ENCODE results near the gene BMPR1A. TPM values are rescaled to one million over a fixed set of nuclear protein-coding genes. Genes with fewer than 3 reads are reported as not detected.
A peak's percentile ranks its signal among the peaks of the same experiment; 100 is the strongest.
"Not testable (repeated sequence)": the region's sequence is repeated elsewhere in the genome, so short reads cannot be mapped to it uniquely, and the experiment has no call there.

Gene BMPR1A
- total RNA-seq, 1 experiment from 2014 or later: 53.4 TPM

- H3K27ac ChIP-seq: no peak overlapping the region
- peaks cover 4% of the 10 kb centered on the region; the same call in 1 of the 2 replicates for H3K36me3 ChIP-seq
- no peaks in the 10 kb centered on the region for H3K27me3 ChIP-seq (replicated peaks)
- no peak overlapping the region for H3K4me3 ChIP-seq
- H3K9me3 ChIP-seq (replicated peaks): no peaks in the 10 kb centered on the region
- H3K4me1 ChIP-seq (replicated peaks): peaks cover 48% of the 10 kb centered on the region
- DNase-seq (ENCODE audit: low read depth in 1 of 2, low spot score in 2 of 2): peak in 1 of 2 experiments; percentile 48
These were observed 104.9 kb downstream of the BMPR1A start for GRCh38 chr10:86861351-86861750.

GRCh38 chr10:86862373-86862772, 106.0 kb downstream of the BMPR1A start:
- Histone ChIP-seq H3K27me3 (replicated peaks) (no peaks in the 10 kb centered on the region), H3K9me3 (replicated peaks) (no peaks in the 10 kb centered on the region), H3K4me1 (replicated peaks) (peaks cover 43% of the 10 kb centered on the region), H3K27ac (no peak overlapping the region), H3K36me3 (peaks cover 4% of the 10 kb centered on the region; the same call in 1 of the 2 replicates), H3K4me3 (no peak overlapping the region)
- DNase-seq (ENCODE audit: low read depth in 1 of 2, low spot score in 2 of 2): no peak

- Histone ChIP-seq H3K9me3 (replicated peaks) (no peaks in the 10 kb centered on the region), H3K27ac (no peak overlapping the region), H3K27me3 (replicated peaks) (no peaks in the 10 kb centered on the region), H3K4me1 (replicated peaks) (peaks cover 43% of the 10 kb centered on the region), H3K4me3 (no peak overlapping the region), H3K36me3 (peaks cover 4% of the 10 kb centered on the region; the same call in 1 of the 2 replicates)
- DNase-seq (ENCODE audit: low read depth in 1 of 2, low spot score in 2 of 2): no peak
These were observed 106.5 kb downstream of the BMPR1A start for GRCh38 chr10:86862786-86863483.

- no peak for DNase-seq (ENCODE audit: low read depth in 1 of 2, low spot score in 2 of 2)
- no peak overlapping the region for H3K4me3 ChIP-seq
- peaks cover 47% of the 10 kb centered on the region for H3K4me1 ChIP-seq (replicated peaks)
- no peaks in the 10 kb centered on the region for H3K27me3 ChIP-seq (replicated peaks)
- H3K27ac ChIP-seq: no peak overlapping the region
- H3K9me3 ChIP-seq (replicated peaks): no peaks in the 10 kb centered on the region
- peaks cover 4% of the 10 kb centered on the region; the same call in 1 of the 2 replicates for H3K36me3 ChIP-seq
These were observed 107.0 kb downstream of the BMPR1A start for GRCh38 chr10:86863484-86863842.

DNA sequence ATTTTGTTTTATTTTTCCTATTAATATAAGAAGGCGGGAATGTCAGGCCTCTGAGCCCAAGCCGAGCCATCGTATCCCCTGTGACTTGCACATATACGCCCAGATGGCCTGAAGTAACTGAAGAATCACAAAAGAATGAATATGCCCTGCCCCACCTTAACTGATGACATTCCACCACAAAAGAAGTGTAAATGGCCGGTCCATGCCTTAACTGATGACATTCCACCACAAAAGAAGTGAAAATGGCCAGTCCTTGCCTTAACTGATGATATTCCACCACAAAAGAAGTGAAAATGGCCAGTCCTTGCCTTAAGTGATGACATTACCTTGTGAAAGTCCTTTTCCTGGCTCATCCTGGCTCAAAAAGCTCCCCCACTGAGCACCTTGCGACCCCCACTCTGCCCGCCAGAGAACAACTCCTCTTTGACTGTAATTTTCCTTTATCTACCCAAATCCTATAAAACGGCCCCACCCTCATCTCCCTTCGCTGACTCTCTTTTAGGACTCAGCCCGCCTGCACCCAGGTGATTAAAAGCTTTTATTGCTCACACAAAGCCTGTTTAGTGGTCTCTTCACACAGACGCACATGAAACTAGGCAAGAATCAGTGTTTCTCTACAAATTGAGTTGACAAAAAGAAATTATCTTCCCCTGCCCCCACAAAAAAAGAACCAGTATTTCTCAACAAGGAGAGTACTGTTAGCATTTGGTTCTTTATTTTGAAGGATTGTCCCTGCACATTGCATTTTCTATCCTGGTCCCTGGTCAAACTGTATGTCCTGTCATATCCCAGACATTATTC, 108.8 kb downstream of the BMPR1A start:
- not testable (repeated sequence) for DNase-seq (ENCODE audit: low read depth in 1 of 2, low spot score in 2 of 2); H3K4me3 ChIP-seq

GRCh38 chr10:86867149-86867548, 110.7 kb downstream of the BMPR1A start:
- Histone ChIP-seq H3K36me3 (peaks cover 5% of the 10 kb centered on the region; the same call in 1 of the 2 replicates), H3K9me3 (replicated peaks) (no peaks in the 10 kb centered on the region), H3K27me3 (replicated peaks) (no peaks in the 10 kb centered on the region), H3K4me1 (replicated peaks) (peaks cover 64% of the 10 kb centered on the region), H3K27ac (no peak overlapping the region), H3K4me3 (no peak overlapping the region)
- DNase-seq (ENCODE audit: low read depth in 1 of 2, low spot score in 2 of 2): no peak

More for the DNA sequence above, 108.8 kb downstream of the BMPR1A start:
- not testable (repeated sequence) for H3K9me3 ChIP-seq (replicated peaks); H3K27ac ChIP-seq; H3K36me3 ChIP-seq; H3K27me3 ChIP-seq (replicated peaks)
- peaks cover 58% of the 10 kb centered on the region for H3K4me1 ChIP-seq (replicated peaks)

DNA sequence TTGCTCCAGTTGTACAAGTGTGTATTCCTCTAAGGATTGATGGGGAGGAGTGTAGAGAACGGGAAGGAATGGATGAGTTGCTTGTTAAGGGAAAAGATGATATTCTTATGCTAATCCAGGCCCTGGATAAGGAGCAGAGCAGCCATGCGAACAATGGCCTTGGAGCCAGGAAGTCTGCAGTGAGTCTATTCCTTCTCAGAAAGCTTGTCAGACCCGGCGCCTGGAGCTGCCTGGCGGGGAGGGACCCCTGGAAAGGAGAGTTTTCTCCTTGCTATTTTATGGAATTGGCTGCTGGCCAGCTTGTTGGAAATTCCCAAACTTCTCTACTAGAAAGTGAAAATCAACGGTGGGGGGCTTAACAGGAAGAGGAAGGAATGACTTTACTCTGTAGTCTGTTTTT, 111.9 kb downstream of the BMPR1A start:
- H3K4me1 ChIP-seq (replicated peaks): peaks cover 56% of the 10 kb centered on the region
- H3K36me3 ChIP-seq: peaks cover 5% of the 10 kb centered on the region; the same call in 1 of the 2 replicates
- peak overlapping the region; percentile 74 for H3K27ac ChIP-seq
- peak; percentile 91 to 94 for DNase-seq (ENCODE audit: low read depth in 1 of 2, low spot score in 2 of 2)
- no peaks in the 10 kb centered on the region for H3K27me3 ChIP-seq (replicated peaks)
- H3K4me3 ChIP-seq: no peak overlapping the region
- no peaks in the 10 kb centered on the region for H3K9me3 ChIP-seq (replicated peaks)

DNA sequence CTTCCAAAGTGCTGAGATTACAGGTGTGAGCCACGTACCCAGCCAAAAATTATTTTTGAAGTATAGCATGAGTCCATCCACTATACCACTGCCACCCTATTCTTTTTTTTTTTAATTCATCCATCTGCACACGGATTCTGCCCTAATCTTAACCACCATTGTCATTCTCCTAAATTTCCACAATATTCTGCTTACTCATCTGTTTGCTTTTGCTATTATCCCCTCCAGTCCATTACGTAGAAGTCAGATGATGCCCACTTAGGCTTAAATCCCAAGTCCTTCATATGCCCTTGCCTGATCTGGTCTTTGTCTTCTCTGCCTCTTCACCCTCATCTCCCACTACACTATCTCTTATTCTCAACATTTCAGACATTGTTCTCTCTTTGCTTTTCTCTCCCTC, 114.3 kb downstream of the BMPR1A start:
- Histone ChIP-seq H3K4me1 (replicated peaks) (peaks cover 47% of the 10 kb centered on the region), H3K27me3 (replicated peaks) (no peaks in the 10 kb centered on the region), H3K27ac (no peak overlapping the region), H3K9me3 (replicated peaks) (no peaks in the 10 kb centered on the region), H3K36me3 (peaks cover 5% of the 10 kb centered on the region; the same call in 1 of the 2 replicates), H3K4me3 (no peak overlapping the region)
- no peak for DNase-seq (ENCODE audit: low read depth in 1 of 2, low spot score in 2 of 2)

GRCh38 chr10:86871563-86872183, 115.3 kb downstream of the BMPR1A start:
- Histone ChIP-seq H3K4me1 (replicated peaks) (peaks cover 47% of the 10 kb centered on the region), H3K9me3 (replicated peaks) (no peaks in the 10 kb centered on the region), H3K36me3 (peaks cover 10% of the 10 kb centered on the region; the same call in 1 of the 2 replicates), H3K27ac (no peak overlapping the region), H3K4me3 (no peak overlapping the region), H3K27me3 (replicated peaks) (no peaks in the 10 kb centered on the region)
- peak in 1 of 2 experiments; percentile 44 for DNase-seq (ENCODE audit: low read depth in 1 of 2, low spot score in 2 of 2)

GRCh38 chr10:86872757-86873156, 116.3 kb downstream of the BMPR1A start:
- Histone ChIP-seq H3K27ac (no peak overlapping the region), H3K36me3 (peaks cover 10% of the 10 kb centered on the region; the same call in 1 of the 2 replicates), H3K4me3 (no peak overlapping the region), H3K4me1 (replicated peaks) (peaks cover 41% of the 10 kb centered on the region), H3K27me3 (replicated peaks) (no peaks in the 10 kb centered on the region), H3K9me3 (replicated peaks) (no peaks in the 10 kb centered on the region)
- no peak for DNase-seq (ENCODE audit: low read depth in 1 of 2, low spot score in 2 of 2)

GRCh38 chr10:86876748-86877147, 120.3 kb downstream of the BMPR1A start:
- peaks cover 5% of the 10 kb centered on the region; the same call in 1 of the 2 replicates for H3K36me3 ChIP-seq
- H3K4me1 ChIP-seq (replicated peaks): peaks cover 8% of the 10 kb centered on the region
- no peak overlapping the region for H3K4me3 ChIP-seq
- no peaks in the 10 kb centered on the region for H3K27me3 ChIP-seq (replicated peaks)
- H3K9me3 ChIP-seq (replicated peaks): no peaks in the 10 kb centered on the region
- no peak overlapping the region for H3K27ac ChIP-seq
- no peak for DNase-seq (ENCODE audit: low read depth in 1 of 2, low spot score in 2 of 2)

GRCh38 chr10:86878983-86879713, 122.7 kb downstream of the BMPR1A start:
- no peaks in the 10 kb centered on the region for H3K4me1 ChIP-seq (replicated peaks)
- DNase-seq (ENCODE audit: low read depth in 1 of 2, low spot score in 2 of 2): no peak
- H3K9me3 ChIP-seq (replicated peaks): no peaks in the 10 kb centered on the region
- H3K27me3 ChIP-seq (replicated peaks): no peaks in the 10 kb centered on the region
- H3K27ac ChIP-seq: no peak overlapping the region
- peaks cover 5% of the 10 kb centered on the region; the same call in 1 of the 2 replicates for H3K36me3 ChIP-seq
- H3K4me3 ChIP-seq: no peak overlapping the region

DNA sequence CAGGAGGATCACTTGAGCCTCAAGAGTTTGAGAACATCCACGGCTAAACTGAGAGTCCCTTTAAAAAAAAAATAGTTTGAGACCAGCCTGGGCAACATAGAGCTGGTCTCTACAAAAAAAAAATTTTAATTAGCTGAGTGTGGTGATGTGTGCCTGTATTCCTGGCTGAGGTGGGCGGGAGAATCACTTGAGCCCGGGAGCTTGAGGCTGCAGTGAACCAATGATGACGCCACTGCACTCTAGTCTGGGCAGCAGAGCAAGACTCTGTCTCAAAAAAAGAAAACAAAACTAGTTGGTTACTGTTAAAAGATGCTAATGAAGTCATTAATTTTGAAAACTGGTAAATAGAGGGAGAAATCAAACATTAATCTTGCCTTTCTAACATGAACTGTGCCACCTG, 124.6 kb downstream of the BMPR1A start:
- H3K9me3 ChIP-seq (replicated peaks): no peaks in the 10 kb centered on the region
- no peak overlapping the region for H3K4me3 ChIP-seq
- no peaks in the 10 kb centered on the region for H3K27me3 ChIP-seq (replicated peaks)
- H3K36me3 ChIP-seq: peaks cover 2% of the 10 kb centered on the region; the same call in 1 of the 2 replicates
- H3K4me1 ChIP-seq (replicated peaks): no peaks in the 10 kb centered on the region
- no peak overlapping the region for H3K27ac ChIP-seq
- DNase-seq (ENCODE audit: low read depth in 1 of 2, low spot score in 2 of 2): no peak
